22Rv1 (cell line): ENCODE measurements around the gene CTNNA3.
"Not testable (repeated sequence)": the region's sequence is repeated elsewhere in the genome, so short reads cannot be mapped to it uniquely, and the experiment has no call there.

Experiments
- H3K27ac ChIP-seq: fragments of 450-650 bp; 2 replicates; pipeline ENCODE4 v1.5.1; 2017
- CTCF ChIP-seq: fragments of 450-650 bp; IDR thresholded peaks from 2 replicates; pipeline ENCODE4 v1.5.1; 2017; ENCODE audit warnings: mild to moderate bottlenecking
- ZFX ChIP-seq: fragments of 450-650 bp; IDR thresholded peaks from 2 replicates; pipeline ENCODE4 v1.6.1; 2017; ENCODE audit warnings: antibody characterized with exemption, borderline replicate concordance

The CTNNA3 gene

GRCh38 chr10:67698164-67698563, 2.2 kb upstream of the CTNNA3 start:
- TF ChIP-seq ZFX, result no peak
- TF ChIP-seq CTCF, result no peak
- H3K27ac ChIP-seq, result peak overlapping the region; percentile 22; the same call in 1 of the 2 replicates

GRCh38 chr10:67697724-67698131, 1.7 kb upstream of the CTNNA3 start:
- TF ChIP-seq ZFX, result no peak
- peak; percentile 85 for TF ChIP-seq CTCF
- H3K27ac ChIP-seq, result peak overlapping the region; percentile 22; the same call in 1 of the 2 replicates

GRCh38 chr10:67696679-67697078, 684 bp upstream of the CTNNA3 start:
- no peak for TF ChIP-seq ZFX
- no peak for TF ChIP-seq CTCF
- H3K27ac ChIP-seq, result no peak overlapping the region

GRCh38 chr10:67695555-67695954, 440 bp downstream of the CTNNA3 start:
- TF ChIP-seq CTCF, result no peak
- no peak overlapping the region for H3K27ac ChIP-seq

GRCh38 chr10:67691861-67692260, 4.1 kb downstream of the CTNNA3 start:
- not testable (repeated sequence) for H3K27ac ChIP-seq

- not testable (repeated sequence) for H3K27ac ChIP-seq
These were observed 5.5 kb downstream of the CTNNA3 start for GRCh38 chr10:67690540-67690939.

- not testable (repeated sequence) for H3K27ac ChIP-seq
These were observed 11.9 kb downstream of the CTNNA3 start for GRCh38 chr10:67684140-67684539.

- H3K27ac ChIP-seq, result no peak overlapping the region
- TF ChIP-seq CTCF (no peak), ZFX (no peak)
These were observed 17.5 kb downstream of the CTNNA3 start for GRCh38 chr10:67678335-67678974.

- H3K27ac ChIP-seq, result no peak overlapping the region
- TF ChIP-seq ZFX, result no peak
- no peak for TF ChIP-seq CTCF
These were observed 19.7 kb downstream of the CTNNA3 start for GRCh38 chr10:67676208-67676825.
